Embryonic facial prominence (tissue), 1 donor: Measurements from ENCODE around the gene NDUFA6.
"Not testable (repeated sequence)": the region's sequence is repeated elsewhere in the genome, so short reads cannot be mapped to it uniquely, and the experiment has no call there.

Source experiments
- DNase-seq: peaks from one replicate; pipeline ENCODE4 v3.0.0-alpha.2; 2016; ENCODE audit errors: extremely low spot score

Gene NDUFA6

GRCh38 chr22:42090596-42091454 lies at the start of gene NDUFA6:
Gene NDUFA6, minus strand, starts transcription at chr22:42090772. Its CDS starts 28 bp downstream, at chr22:42090744.
- peak; percentile 98 for DNase-seq

- not testable (repeated sequence) for DNase-seq
These were observed 49.6 kb upstream of the NDUFA6 start for GRCh38 chr22:42140153-42140552.

GRCh38 chr22:42139508-42139907 lies 48.9 kb upstream of the NDUFA6 start:
- DNase-seq, result not testable (repeated sequence)

DNA sequence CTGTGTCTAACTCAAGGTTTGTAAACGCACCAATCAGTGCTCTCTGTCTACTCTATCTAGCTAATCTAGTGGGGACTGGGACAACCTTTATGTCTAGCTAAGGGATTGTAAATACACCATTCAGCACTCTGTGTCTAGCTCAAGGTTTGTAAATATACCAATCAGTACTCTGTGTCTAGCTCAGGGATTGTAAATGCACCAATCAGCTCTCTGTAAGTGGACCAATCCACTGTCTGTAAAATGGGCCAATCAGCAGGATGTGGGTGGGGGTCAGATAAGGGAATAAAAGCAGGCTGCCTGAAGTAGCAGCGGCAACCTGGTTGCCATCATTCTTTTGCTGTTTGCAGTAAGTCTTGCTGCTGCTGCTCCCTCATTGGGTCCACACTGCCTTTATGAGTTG lies 48.4 kb upstream of the NDUFA6 start:
- DNase-seq, result no peak

- DNase-seq, result no peak
These were observed 47.7 kb upstream of the NDUFA6 start for GRCh38 chr22:42138122-42138770.

DNA sequence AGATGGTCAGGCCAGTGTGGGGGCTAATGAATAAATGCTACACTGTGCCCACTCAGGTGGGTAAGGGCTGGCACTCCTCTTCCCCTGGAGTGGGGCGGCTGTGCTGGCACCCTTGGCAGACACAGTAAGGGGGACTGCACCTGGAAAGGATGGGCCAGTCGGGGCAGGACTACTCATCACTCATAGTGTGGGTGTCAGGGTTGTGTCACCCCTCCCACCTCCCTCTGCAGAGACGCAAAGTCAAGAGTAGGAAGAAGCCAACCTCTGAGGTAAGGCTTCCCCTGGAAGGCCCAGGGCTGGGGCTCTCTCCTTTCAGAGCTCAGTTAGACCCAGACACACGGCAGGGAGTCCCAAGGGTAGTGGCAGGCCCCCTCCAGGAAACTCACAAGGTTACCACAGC lies 45.1 kb upstream of the NDUFA6 start:
- DNase-seq, result not testable (repeated sequence)

DNA sequence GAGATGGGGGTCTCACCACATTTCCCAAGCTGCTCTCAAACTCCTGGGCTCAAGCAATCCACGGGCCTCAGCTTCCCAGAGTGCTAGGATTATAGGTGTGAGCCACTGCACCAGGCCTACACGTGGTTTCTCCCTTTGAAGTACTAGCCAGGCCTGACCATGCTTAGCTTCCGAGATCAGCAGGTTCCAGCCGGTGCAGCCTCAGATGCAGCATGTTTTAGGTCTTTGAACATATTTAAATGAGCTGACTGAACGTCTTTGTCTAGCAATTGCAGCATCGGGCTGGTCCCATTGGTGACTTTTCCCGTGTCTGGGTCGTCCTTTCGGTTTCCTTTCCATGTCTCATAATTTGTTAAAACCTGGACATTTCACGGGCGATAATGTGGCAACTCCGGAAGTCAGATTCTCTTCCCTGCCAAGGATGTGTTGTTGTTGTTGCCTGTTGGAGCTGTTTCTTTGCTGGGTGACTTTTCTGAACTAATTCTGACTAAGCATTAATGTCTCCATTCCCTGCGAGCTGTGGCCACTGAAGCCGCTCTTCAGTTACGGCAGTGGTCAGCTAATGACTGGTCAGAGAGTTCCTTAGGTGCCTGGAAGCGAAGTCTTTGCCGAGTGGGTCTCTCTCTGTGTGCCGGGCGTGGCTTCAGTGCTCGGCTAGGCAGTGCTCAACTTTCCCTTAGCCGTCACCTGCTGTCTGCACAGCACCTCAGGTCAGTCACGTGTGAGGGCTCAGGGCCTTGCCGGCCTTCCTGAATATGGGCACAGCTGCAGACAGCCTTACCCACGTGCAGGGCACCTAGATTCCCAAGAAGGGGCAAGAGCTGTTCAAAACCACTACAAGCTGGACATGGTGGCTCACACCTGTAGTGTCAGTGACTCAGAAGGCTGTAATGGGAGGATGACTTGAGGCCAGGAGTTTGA lies 43.8 kb upstream of the NDUFA6 start:
- no peak for DNase-seq

DNA sequence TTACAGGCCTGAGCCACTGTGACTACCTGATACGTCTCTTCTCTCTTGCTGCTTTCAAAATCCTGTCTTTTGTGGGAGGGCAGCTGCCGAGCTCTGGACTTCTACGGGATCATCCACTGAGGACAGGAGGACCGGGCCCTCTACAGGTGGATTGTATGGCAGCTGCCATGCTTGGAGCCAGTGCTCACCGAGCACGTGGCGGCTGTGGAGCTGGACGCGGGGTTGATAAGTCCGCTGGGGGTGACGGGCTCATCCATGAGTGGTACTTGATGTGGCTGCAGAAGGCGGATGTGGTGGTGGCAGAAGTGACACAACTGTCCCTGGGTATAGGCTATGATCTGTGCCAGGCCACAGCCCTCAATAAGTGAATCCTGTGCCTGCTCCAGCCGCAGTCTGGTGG lies 41.9 kb upstream of the NDUFA6 start:
- no peak for DNase-seq

GRCh38 chr22:42131562-42131961 lies 41.0 kb upstream of the NDUFA6 start:
- no peak for DNase-seq

DNA sequence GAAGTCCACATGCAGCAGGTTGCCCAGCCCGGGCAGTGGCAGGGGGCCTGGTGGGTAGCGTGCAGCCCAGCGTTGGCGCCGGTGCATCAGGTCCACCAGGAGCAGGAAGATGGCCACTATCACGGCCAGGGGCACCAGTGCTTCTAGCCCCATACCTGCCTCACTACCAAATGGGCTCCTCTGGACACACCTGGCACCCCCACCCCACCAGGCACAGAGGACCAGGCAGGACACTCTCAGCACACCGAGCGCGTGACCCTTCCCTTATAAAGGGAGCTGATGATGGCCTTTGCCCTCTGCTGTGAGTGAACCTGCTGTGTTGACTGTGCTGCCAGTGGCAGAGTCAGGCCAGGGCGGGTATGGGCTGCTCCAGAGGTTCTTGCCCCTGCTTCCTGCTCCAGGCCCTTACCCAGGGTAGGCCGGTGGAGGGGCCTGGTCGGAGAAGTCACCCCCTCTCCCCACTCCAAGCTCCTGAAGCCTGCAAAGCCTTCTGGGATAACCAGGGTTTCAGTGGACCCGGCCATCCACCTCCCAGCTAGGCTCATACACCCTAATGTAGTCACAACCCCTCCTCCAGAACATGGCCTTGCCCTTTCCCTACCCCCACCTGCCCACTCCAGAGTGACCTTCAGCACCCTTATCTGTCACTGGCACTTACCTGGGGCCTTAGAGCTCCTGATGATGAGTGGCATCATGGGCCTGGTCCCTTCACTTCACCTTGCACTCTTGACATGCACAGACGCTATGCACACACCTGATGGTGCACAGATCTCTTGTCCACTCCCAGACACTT lies 40.3 kb upstream of the NDUFA6 start, which contains the start of gene CYP2D6:
Gene CYP2D6 (minus strand): TSS at position 172 of the 793 bp plus-strand sequence. CDS start 19 bp downstream, at position 153.
- DNase-seq, result not testable (repeated sequence)

GRCh38 chr22:42130182-42130581 lies 39.6 kb upstream of the NDUFA6 start:
- not testable (repeated sequence) for DNase-seq

GRCh38 chr22:42128776-42129694 lies 38.5 kb upstream of the NDUFA6 start:
- DNase-seq, result not testable (repeated sequence)

- DNase-seq, result not testable (repeated sequence)
These were observed 37.4 kb upstream of the NDUFA6 start for GRCh38 chr22:42128007-42128406.

- DNase-seq, result no peak
These were observed 37.0 kb upstream of the NDUFA6 start for GRCh38 chr22:42127606-42128005.

GRCh38 chr22:42123529-42123928 lies 33.0 kb upstream of the NDUFA6 start:
- DNase-seq, result not testable (repeated sequence)

- DNase-seq, result not testable (repeated sequence)
These were observed 29.9 kb upstream of the NDUFA6 start for GRCh38 chr22:42120231-42121021.

- no peak for DNase-seq
These were observed 26.4 kb upstream of the NDUFA6 start for GRCh38 chr22:42116848-42117424.

- DNase-seq, result not testable (repeated sequence)
These were observed 24.9 kb upstream of the NDUFA6 start for GRCh38 chr22:42115420-42115830.

- no peak for DNase-seq
These were observed 24.1 kb upstream of the NDUFA6 start for GRCh38 chr22:42114721-42115120.
